GM12878 (cell line): ENCODE data around the gene DAAM2. TPM values are rescaled to one million over a fixed set of nuclear protein-coding genes. Genes with fewer than 3 reads are reported as not detected.

Source experiments
- BHLHE40 ChIP-seq, 2 experiments: fragments of 450-650 bp in 1 of 2; IDR thresholded peaks; 2 replicates each; pipeline ENCODE4 v1.6.1; 2011 to 2017; ENCODE audit warnings: low read depth in 2 of 2, borderline replicate concordance in 1 of 2, improper control_type of control experiment in 1 of 2, low read length in 1 of 2, mild to moderate bottlenecking in 1 of 2
- JUNB ChIP-seq: IDR thresholded peaks from 2 replicates; pipeline ENCODE4 v1.6.1; 2016; ENCODE audit warnings: antibody characterized with exemption, mild to moderate bottlenecking
- KDM1A ChIP-seq: fragments of 200-600 bp; sonication (generic); IDR thresholded peaks from 2 replicates; pipeline ENCODE4 v1.6.1; 2016; ENCODE audit warnings: borderline replicate concordance
- NBN ChIP-seq: fragments of 450-650 bp; IDR thresholded peaks from 2 replicates; pipeline ENCODE4 v1.6.1; 2016
- SREBF1 ChIP-seq: IDR thresholded peaks from 2 replicates; pipeline ENCODE4 v1.6.1; 2012; ENCODE audit warnings: mild to moderate bottlenecking, low read length
- STAT1 ChIP-seq: fragments of 450-650 bp; conservative IDR thresholded peaks from 2 replicates; pipeline ENCODE4 v1.6.1; 2014; ENCODE audit warnings: antibody characterized with exemption, mild to moderate bottlenecking
- SUZ12 ChIP-seq: fragments of 200-600 bp; sonication (generic); IDR thresholded peaks from one replicate; pipeline ENCODE4 v1.6.1; 2018; ENCODE audit warnings: antibody characterized with exemption, mild to moderate bottlenecking; ENCODE audit not compliant: unreplicated experiment
- TCF7 ChIP-seq: IDR thresholded peaks from 2 replicates; pipeline ENCODE4 v1.6.1; 2014; ENCODE audit warnings: antibody characterized with exemption, borderline replicate concordance
- polyA plus RNA-seq, 11 experiments: library from polyadenylated mRNA; depleted of rRNA in 4 of 11; unstranded in 6 of 11; stranded (reverse) in 5 of 11; fragments of >200 nt; fragmentation: Nextera tagmentation in 4 of 11; fragmentation: Illumina TruSeq in 1 of 11; extraction: Ambion mirVana in 4 of 11; extraction: Trizol in 1 of 11; gene quantifications; 1 replicate in 1 of 11; 2 replicates in 10 of 11; pipeline versions ENCODE4 v1.2.1 to v1.2.3, GENCODE V29; 2011 to 2016; ENCODE audit warnings: inconsistent platforms in 2 of 11, missing spikeins in 2 of 11, low read depth in 1 of 11
- total RNA-seq, 4 experiments: library from RNA; depleted of rRNA in 3 of 4; stranded (reverse); fragments of >200 nt in 3 of 4; fragmentation: Illumina TruSeq in 1 of 4; extraction: Trizol in 1 of 4; gene quantifications; 2 replicates each; pipeline versions ENCODE4 v1.2.1 to v1.2.3, GENCODE V29; 2013 to 2021
- TF ChIP-seq, protein P1 (sequence below): IDR thresholded peaks from 2 replicates; pipeline ENCODE4 v1.6.1; 2012; ENCODE audit warnings: mild to moderate bottlenecking, low read depth, low read length
- TF ChIP-seq, protein P2 (sequence below): fragments of 450-650 bp; formaldehyde crosslinking; IDR thresholded peaks from 2 replicates; pipeline ENCODE4 v1.5.0; 2022; ENCODE audit warnings: mild to moderate bottlenecking, missing genetic modification characterization
- TF ChIP-seq, protein P3 (sequence below): IDR thresholded peaks from 2 replicates; pipeline ENCODE4 v1.6.1; 2012; ENCODE audit warnings: low read depth, low read length, improper control_type of control experiment

Gene DAAM2
- total and polyA plus RNA-seq, 10 of the 15 experiments (the other 5 are each of a cell fraction or from before 2014, with no cell fraction given) = 0.05 to 0.22 TPM; not detected in 8

DNA sequence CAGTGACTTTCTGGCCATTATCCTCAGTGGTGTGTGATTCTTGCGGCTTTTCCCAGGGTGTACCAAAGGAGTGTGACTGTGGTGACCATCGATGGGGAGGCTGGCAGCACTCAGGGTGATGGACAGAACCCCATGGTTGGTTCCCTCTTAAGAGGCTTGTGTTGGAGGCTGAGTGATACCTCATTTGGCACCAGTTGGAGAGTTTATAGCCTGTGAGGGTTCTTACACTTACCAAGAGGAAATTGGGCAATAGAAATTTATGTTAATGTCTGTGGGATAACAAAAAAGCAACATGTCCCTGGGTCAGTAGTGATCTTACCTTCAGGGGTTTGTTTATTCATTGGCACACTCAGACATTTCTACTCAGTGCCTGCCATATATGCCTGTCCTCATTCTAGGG, 37.2 kb downstream of the DAAM2 start (continued):
- no peak for TF ChIP-seq SUZ12
- no peak for TF ChIP-seq SREBF1
- TF ChIP-seq KDM1A = no peak
- no peak for TF ChIP-seq NBN
- TF ChIP-seq TCF7 = no peak
- no peak for TF ChIP-seq STAT1
- no peak for TF ChIP-seq BHLHE40 (IDR thresholded peaks at IDR 0.05; ENCODE audit: borderline replicate concordance in 1 of 2, low read depth in 2 of 2, low read length in 1 of 2)
- TF ChIP-seq, protein P1, sequence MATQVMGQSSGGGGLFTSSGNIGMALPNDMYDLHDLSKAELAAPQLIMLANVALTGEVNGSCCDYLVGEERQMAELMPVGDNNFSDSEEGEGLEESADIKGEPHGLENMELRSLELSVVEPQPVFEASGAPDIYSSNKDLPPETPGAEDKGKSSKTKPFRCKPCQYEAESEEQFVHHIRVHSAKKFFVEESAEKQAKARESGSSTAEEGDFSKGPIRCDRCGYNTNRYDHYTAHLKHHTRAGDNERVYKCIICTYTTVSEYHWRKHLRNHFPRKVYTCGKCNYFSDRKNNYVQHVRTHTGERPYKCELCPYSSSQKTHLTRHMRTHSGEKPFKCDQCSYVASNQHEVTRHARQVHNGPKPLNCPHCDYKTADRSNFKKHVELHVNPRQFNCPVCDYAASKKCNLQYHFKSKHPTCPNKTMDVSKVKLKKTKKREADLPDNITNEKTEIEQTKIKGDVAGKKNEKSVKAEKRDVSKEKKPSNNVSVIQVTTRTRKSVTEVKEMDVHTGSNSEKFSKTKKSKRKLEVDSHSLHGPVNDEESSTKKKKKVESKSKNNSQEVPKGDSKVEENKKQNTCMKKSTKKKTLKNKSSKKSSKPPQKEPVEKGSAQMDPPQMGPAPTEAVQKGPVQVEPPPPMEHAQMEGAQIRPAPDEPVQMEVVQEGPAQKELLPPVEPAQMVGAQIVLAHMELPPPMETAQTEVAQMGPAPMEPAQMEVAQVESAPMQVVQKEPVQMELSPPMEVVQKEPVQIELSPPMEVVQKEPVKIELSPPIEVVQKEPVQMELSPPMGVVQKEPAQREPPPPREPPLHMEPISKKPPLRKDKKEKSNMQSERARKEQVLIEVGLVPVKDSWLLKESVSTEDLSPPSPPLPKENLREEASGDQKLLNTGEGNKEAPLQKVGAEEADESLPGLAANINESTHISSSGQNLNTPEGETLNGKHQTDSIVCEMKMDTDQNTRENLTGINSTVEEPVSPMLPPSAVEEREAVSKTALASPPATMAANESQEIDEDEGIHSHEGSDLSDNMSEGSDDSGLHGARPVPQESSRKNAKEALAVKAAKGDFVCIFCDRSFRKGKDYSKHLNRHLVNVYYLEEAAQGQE = no peak
- TF ChIP-seq, protein P2, sequence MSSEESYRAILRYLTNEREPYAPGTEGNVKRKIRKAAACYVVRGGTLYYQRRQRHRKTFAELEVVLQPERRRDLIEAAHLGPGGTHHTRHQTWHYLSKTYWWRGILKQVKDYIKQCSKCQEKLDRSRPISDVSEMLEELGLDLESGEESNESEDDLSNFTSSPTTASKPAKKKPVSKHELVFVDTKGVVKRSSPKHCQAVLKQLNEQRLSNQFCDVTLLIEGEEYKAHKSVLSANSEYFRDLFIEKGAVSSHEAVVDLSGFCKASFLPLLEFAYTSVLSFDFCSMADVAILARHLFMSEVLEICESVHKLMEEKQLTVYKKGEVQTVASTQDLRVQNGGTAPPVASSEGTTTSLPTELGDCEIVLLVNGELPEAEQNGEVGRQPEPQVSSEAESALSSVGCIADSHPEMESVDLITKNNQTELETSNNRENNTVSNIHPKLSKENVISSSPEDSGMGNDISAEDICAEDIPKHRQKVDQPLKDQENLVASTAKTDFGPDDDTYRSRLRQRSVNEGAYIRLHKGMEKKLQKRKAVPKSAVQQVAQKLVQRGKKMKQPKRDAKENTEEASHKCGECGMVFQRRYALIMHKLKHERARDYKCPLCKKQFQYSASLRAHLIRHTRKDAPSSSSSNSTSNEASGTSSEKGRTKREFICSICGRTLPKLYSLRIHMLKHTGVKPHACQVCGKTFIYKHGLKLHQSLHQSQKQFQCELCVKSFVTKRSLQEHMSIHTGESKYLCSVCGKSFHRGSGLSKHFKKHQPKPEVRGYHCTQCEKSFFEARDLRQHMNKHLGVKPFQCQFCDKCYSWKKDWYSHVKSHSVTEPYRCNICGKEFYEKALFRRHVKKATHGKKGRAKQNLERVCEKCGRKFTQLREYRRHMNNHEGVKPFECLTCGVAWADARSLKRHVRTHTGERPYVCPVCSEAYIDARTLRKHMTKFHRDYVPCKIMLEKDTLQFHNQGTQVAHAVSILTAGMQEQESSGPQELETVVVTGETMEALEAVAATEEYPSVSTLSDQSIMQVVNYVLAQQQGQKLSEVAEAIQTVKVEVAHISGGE (CRISPR knock-in tag) = no peak
- no peak for TF ChIP-seq JUNB
- TF ChIP-seq, protein P3, sequence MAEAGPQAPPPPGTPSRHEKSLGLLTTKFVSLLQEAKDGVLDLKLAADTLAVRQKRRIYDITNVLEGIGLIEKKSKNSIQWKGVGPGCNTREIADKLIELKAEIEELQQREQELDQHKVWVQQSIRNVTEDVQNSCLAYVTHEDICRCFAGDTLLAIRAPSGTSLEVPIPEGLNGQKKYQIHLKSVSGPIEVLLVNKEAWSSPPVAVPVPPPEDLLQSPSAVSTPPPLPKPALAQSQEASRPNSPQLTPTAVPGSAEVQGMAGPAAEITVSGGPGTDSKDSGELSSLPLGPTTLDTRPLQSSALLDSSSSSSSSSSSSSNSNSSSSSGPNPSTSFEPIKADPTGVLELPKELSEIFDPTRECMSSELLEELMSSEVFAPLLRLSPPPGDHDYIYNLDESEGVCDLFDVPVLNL = no peak
- TF ChIP-seq, all 136 proteins: peak for 0
